ENCODE data around the gene ZBTB7C.

GRCh38 chr18:48408727-48409590 is at the start of gene ZBTB7C:
- TF ChIP-seq SETDB1 (IDR thresholded peaks at IDR 0.05; ENCODE audit: low read length) (no peak), PHB2 (IDR thresholded peaks at IDR 0.05; ENCODE audit: low read depth) (no peak), TBP (optimal IDR thresholded peaks at IDR 0.05; ENCODE audit: low read depth, low read length) (no peak)

Data from K562 (cell line).